G401 (cell line): ENCODE results near the gene ADAMTSL1. TPM values are rescaled to one million over a fixed set of nuclear protein-coding genes. Genes with fewer than 3 reads are reported as not detected.

Experiments
- DNase-seq: peaks from one replicate; pipeline ENCODE4 v3.0.0-alpha.2; 2015; ENCODE audit warnings: low spot score
- in situ Hi-C: cut with HindIII; loops from 2 replicates; pipeline ENCODE4 v1.10.0; 2016; ENCODE audit warnings: low sequenced_read_pairs, mixed read lengths
- total RNA-seq: library from RNA; depleted of rRNA; stranded (reverse); fragments of >200 nt; shearing (Covaris generic); gene quantifications from 2 replicates; pipeline ENCODE4 v1.2.3, GENCODE V29; 2014

ADAMTSL1 gene
- total RNA-seq, 1 experiment from 2014 or later, result not detected

DNA sequence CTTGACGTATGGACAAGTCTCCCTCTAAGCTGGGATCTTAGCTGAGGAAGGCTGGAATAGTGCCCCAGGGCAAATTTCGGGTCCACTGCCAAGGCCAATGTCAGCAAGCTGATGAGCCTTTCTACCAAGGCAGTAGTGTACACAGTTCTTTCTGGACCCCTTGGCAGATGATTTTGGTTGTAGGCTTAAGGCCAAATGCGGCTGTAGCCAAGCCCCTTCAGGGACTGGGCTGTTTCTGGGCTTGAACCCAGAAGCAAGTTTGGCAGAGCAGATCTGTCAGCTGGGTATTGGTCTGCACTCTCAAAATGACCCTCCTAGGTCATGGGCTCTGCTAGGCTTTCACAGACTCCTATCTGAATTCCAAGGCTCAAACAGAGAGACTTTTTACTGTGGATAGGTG, 121.6 kb downstream of the ADAMTSL1 start:
- in situ Hi-C loops, result no loop called here
- DNase-seq, result peak; percentile 35

DNA sequence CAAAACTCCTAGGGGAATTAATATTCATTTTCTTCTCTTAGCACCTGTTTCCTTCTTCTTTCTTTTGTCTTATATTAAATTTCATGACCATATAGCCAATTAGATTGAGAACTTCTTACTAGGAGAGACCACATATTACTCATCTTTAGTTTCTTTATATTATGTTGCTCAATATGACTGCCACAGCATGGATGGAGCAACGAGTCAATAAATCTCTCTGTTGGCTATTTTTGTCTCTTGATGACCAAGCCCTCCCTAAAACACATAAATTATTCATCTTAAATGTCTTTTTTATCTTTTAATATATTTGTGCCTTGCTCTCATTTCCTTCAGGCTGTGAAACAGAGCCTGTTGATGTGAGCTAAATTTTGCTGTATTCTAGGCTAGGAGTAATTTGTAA, 123.0 kb downstream of the ADAMTSL1 start:
- DNase-seq, result no peak
- in situ Hi-C loops, result no loop called here

- no peak for DNase-seq
- in situ Hi-C loops, result no loop called here
Observed at GRCh38 chr9:18598969-18599368, 125.0 kb downstream of the ADAMTSL1 start.

- in situ Hi-C loops, result no loop called here
- no peak for DNase-seq
Observed at GRCh38 chr9:18601026-18601425, 127.1 kb downstream of the ADAMTSL1 start.

- DNase-seq, result no peak
- in situ Hi-C loops, result no loop called here
Observed at GRCh38 chr9:18601956-18602355, 128.0 kb downstream of the ADAMTSL1 start.

- DNase-seq, result no peak
- in situ Hi-C loops, result no loop called here
Observed at GRCh38 chr9:18604767-18605730, 131.1 kb downstream of the ADAMTSL1 start.

DNA sequence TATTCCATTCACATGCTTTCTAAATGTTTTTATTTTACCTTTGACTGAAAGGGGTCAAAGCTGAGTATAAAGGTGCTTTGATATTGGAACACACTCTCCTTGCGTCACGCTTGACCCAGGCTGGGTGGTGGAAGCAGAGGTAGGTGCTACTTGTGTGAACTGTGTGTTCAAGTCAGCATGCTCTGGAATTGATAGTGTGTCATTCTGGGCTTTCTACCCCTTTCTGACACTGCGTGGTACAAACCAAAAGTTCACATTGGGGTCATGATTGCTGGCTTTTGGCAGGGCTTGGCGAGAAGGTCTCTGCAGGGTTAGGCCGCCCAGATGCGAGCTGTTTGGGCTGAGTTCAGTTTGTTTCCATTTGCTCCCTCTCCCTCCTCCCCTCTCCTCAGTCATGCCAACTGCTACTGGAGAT, 131.8 kb downstream of the ADAMTSL1 start:
- DNase-seq, result no peak
- in situ Hi-C loops, result no loop called here

DNA sequence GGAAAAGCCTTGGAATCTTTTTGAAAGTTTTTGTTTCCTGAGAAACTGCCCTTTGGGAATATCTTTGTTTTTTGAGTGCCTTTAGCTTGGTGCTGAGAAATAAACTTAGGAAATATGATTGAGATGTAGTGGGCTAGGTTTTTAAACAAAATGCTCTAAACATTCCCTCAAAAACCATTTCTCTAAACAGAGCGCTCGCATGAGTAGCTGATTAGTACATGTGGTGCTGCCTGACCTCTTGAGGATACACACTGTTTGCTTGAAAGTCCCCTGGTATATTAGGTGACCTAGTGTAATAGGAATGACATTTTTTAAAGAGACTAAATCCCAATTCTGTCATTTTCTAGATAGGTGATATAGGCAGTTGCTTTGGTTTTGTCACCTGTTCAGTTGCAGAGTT, 132.3 kb downstream of the ADAMTSL1 start:
- in situ Hi-C loops, result no loop called here
- DNase-seq, result no peak

GRCh38 chr9:18606846-18607245, 132.9 kb downstream of the ADAMTSL1 start:
- in situ Hi-C loops, result no loop called here
- no peak for DNase-seq

- in situ Hi-C loops, result no loop called here
- no peak for DNase-seq
Observed at GRCh38 chr9:18608371-18608770, 134.4 kb downstream of the ADAMTSL1 start.

DNA sequence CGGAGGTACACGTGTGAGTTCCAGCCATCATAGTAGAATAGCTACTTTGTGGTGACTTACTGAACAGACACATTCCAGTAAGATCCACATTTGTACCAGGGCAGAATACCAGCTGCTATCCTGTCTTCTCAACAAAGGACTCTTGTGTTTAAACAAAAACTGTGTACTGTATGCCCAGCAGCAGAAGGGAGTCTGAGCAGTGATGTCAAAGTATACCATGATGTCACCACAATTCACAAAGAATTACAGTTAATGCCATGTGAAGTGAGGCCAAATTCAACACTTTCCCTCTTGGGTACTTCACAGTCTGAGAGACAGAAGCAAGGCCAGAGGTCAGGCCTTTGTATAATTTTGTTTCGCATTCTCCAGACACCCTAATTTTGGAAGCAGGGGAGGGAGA, 137.0 kb downstream of the ADAMTSL1 start:
- in situ Hi-C loops, result no loop called here
- DNase-seq, result no peak

GRCh38 chr9:18611971-18612370, 138.0 kb downstream of the ADAMTSL1 start:
- DNase-seq, result no peak
- in situ Hi-C loops, result no loop called here

GRCh38 chr9:18614116-18614515, 140.2 kb downstream of the ADAMTSL1 start:
- DNase-seq, result no peak
- in situ Hi-C loops, result no loop called here

- no peak for DNase-seq
- in situ Hi-C loops, result no loop called here
Observed at GRCh38 chr9:18614651-18615050, 140.7 kb downstream of the ADAMTSL1 start.

DNA sequence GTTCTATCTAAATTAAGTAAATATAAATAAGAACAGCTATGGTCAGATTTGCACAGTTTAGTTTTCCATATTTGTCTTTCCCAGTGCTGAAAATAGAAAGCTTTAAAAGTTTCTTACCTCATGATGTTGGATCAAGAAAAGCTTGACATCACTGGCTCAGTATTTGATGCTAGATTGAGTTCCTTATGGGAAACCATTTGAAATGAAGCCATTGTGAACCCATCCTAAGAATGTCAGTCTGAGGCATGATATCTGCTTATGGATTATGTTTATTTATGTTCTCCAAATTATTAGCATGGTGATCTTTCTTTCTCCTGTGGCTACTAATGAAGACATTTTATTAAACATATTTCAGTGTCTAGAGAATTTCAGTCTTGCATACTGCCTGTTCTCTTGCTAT, 143.0 kb downstream of the ADAMTSL1 start:
- in situ Hi-C loops, result no loop called here
- DNase-seq, result no peak

- in situ Hi-C loops, result no loop called here
- no peak for DNase-seq
Observed at GRCh38 chr9:18617759-18618158, 143.8 kb downstream of the ADAMTSL1 start.

DNA sequence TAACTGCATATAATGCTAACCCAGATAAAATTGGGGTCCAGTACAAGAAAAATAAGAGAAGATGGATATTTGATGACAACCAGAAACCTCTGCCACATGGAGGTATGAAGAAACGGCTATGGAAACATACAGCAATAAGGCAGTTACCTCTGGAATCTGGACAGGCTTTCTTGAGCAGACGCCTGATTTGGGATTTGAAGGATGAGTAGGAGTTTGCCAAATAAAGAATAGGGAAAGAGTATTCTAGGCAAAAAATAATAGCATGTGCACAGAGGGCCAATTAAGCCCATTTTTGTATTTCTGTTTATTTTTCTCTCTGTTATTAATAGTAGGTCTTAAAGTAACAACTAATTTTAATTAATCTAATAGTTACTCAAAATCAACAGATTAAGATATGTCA, 144.9 kb downstream of the ADAMTSL1 start:
- in situ Hi-C loops, result no loop called here
- no peak for DNase-seq

- DNase-seq, result no peak
- in situ Hi-C loops, result no loop called here
Observed at GRCh38 chr9:18622186-18622836, 148.4 kb downstream of the ADAMTSL1 start.

GRCh38 chr9:18623221-18624079, 149.5 kb downstream of the ADAMTSL1 start:
- no peak for DNase-seq
- in situ Hi-C loops, result no loop called here
